A549 (cell line): ENCODE data around the gene TBC1D24. TPM values are rescaled to one million over a fixed set of nuclear protein-coding genes. Genes with fewer than 3 reads are reported as not detected.
A peak's percentile ranks its signal among the peaks of the same experiment; 100 is the strongest.

Source experiments
- ATAC-seq, 2 experiments: fragments of 200-7000 bp in 1 of 2; fragments of >200 bp in 1 of 2; cut with Nextera tagmentation in 1 of 2; cut with Tn5 transposase in 1 of 2; 3 replicates each; pipeline versions ENCODE4 v1.8.0 to v1.9.1; 2018 to 2020; ENCODE audit warnings: mild to moderate bottlenecking in 1 of 2, moderate library complexity in 1 of 2
- CTCF ChIA-PET: fragments of 300-600 bp; sonication (Branson Sonifier 250); formaldehyde crosslinking; extraction: SDS; loops from one replicate; lab custom pipeline; 2021; ENCODE audit warnings: antibody characterized with exemption, inconsistent platforms; lab: Yijun Ruan, JAX
- POLR2A ChIA-PET: fragments of 350-600 bp; formaldehyde crosslinking; extraction: SDS; loops from one replicate; lab custom pipeline; 2021; ENCODE audit warnings: antibody characterized with exemption, inconsistent platforms; lab: Yijun Ruan, JAX
- DNase-seq, 2 experiments: peaks; one replicate each; pipeline versions ENCODE4 v3.0.0 to v3.0.0-alpha.2; 2011 to 2016; ENCODE audit warnings: low read depth in 1 of 2, low spot score in 1 of 2
- FAIRE-seq: peaks from 2 replicates; lab custom pipeline; 2011; peaks lifted over from hg19 to GRCh38; lab: Jason Lieb, UNC
- H3K27ac ChIP-seq, 2 experiments: fragments of >200 bp; sonication (Bioruptor Twin); formaldehyde crosslinking; 3 replicates each; pipeline ENCODE4 v1.5.1; 2016 to 2017
- H3K4me1 ChIP-seq: fragments of >200 bp; sonication (Bioruptor Twin); formaldehyde crosslinking; 3 replicates; pipeline ENCODE4 v1.6.1; 2016
- H3K4me2 ChIP-seq: fragments of >200 bp; sonication (Bioruptor Twin); formaldehyde crosslinking; 3 replicates; pipeline ENCODE4 v1.6.1; 2016
- H3K4me3 ChIP-seq: fragments of >200 bp; sonication (Bioruptor Twin); formaldehyde crosslinking; 3 replicates; pipeline ENCODE4 v1.5.1; 2016
- H3K9me3 ChIP-seq: fragments of >200 bp; sonication (Bioruptor Twin); formaldehyde crosslinking; 3 replicates; pipeline ENCODE4 v1.6.1; 2016
- BHLHE40 ChIP-seq: IDR thresholded peaks from 2 replicates; pipeline ENCODE4 v1.6.1; 2012; ENCODE audit warnings: low read depth, low read length, inconsistent platforms
- CBX2 ChIP-seq: fragments of 200-600 bp; sonication (generic); IDR thresholded peaks from 2 replicates; pipeline ENCODE4 v1.6.1; 2016; ENCODE audit warnings: low read depth, mild to moderate bottlenecking, borderline replicate concordance
- CTCF ChIP-seq: fragments of >200 bp; sonication (Bioruptor Twin); formaldehyde crosslinking; IDR thresholded peaks from 3 replicates; pipeline ENCODE4 v1.5.1; 2016
- E2F6 ChIP-seq: IDR thresholded peaks from 2 replicates; pipeline ENCODE4 v1.6.1; 2012; ENCODE audit warnings: low read depth, borderline replicate concordance
- FOSB ChIP-seq: fragments of 250-450 bp; sonication (Bioruptor Pico); IDR thresholded peaks from 2 replicates; pipeline ENCODE4 v1.5.0; 2020; ENCODE audit warnings: mild to moderate bottlenecking, moderate library complexity
- HOXA7 ChIP-seq: fragments of 250-450 bp; sonication (Bioruptor Pico); IDR thresholded peaks from 2 replicates; pipeline ENCODE4 v1.5.0; 2020; ENCODE audit warnings: mild to moderate bottlenecking, moderate library complexity
- HOXB13 ChIP-seq: fragments of 250-450 bp; sonication (Bioruptor Pico); IDR thresholded peaks from 2 replicates; pipeline ENCODE4 v1.5.0; 2020; ENCODE audit warnings: low read depth, mild to moderate bottlenecking, moderate library complexity
- HOXB5 ChIP-seq: fragments of 250-450 bp; sonication (Bioruptor Pico); IDR thresholded peaks from 2 replicates; pipeline ENCODE4 v1.5.0; 2020; ENCODE audit warnings: mild to moderate bottlenecking, moderate library complexity
- JUNB ChIP-seq: fragments of >200 bp; sonication (Bioruptor Twin); formaldehyde crosslinking; IDR thresholded peaks from 2 replicates; pipeline ENCODE4 v1.6.1; 2016
- KDM1A ChIP-seq: fragments of 200-600 bp; sonication (generic); IDR thresholded peaks from 2 replicates; pipeline ENCODE4 v1.6.1; 2016; ENCODE audit warnings: low read depth, mild to moderate bottlenecking
- KDM5A ChIP-seq: fragments of 200-600 bp; sonication (generic); IDR thresholded peaks from 2 replicates; pipeline ENCODE4 v1.6.1; 2016; ENCODE audit warnings: antibody characterized with exemption, mild to moderate bottlenecking
- MYC ChIP-seq: IDR thresholded peaks from 2 replicates; pipeline ENCODE4 v1.6.1; 2012; ENCODE audit warnings: mild to moderate bottlenecking, inconsistent platforms, low read length, improper control_type of control experiment, borderline replicate concordance
- RAD21 ChIP-seq, 2 experiments: fragments of >200 bp in 1 of 2; sonication (Bioruptor Twin) in 1 of 2; formaldehyde crosslinking in 1 of 2; IDR thresholded peaks in 1 of 2; conservative IDR thresholded peaks in 1 of 2; 2 replicates in 1 of 2; 3 replicates in 1 of 2; pipeline ENCODE4 v1.6.1; 2012 to 2018; ENCODE audit warnings: inconsistent platforms in 1 of 2
- RCOR1 ChIP-seq: fragments of 150-350 bp; IDR thresholded peaks from 2 replicates; pipeline ENCODE4 v1.6.1; 2014; ENCODE audit warnings: antibody characterized with exemption, low read length, low read depth
- RFX5 ChIP-seq: fragments of 450-650 bp; IDR thresholded peaks from 2 replicates; pipeline ENCODE4 v1.7.1; 2014; ENCODE audit warnings: antibody characterized with exemption, mild to moderate bottlenecking, moderate library complexity
- TP53 ChIP-seq: fragments of 250-450 bp; sonication (Bioruptor Pico); IDR thresholded peaks from 2 replicates; pipeline ENCODE4 v1.5.0; 2021; ENCODE audit warnings: mild to moderate bottlenecking, moderate library complexity
- ZFP36 ChIP-seq: fragments of 450-650 bp; IDR thresholded peaks from 2 replicates; pipeline ENCODE4 v1.6.1; 2014; ENCODE audit warnings: borderline replicate concordance; ENCODE audit not compliant: partially characterized antibody
- WGBS: methylation state at CpG from one replicate; pipeline ENCODE4 v1.1.6; 2017; ENCODE audit errors: missing lambda C conversion rate; 5-methylcytosine and 5-hydroxymethylcytosine counted together
- polyA plus RNA-seq, 4 experiments: library from polyadenylated mRNA; depleted of rRNA in 3 of 4; stranded (reverse); fragments of >200 nt; fragmentation: RNase III in 1 of 4; extraction: RNeasy Plus Mini Kit Qiagen cat#74134 plus additional on column Dnase treatment in 1 of 4; gene quantifications; 2 replicates in 3 of 4; 3 replicates in 1 of 4; pipeline ENCODE4 v1.2.3, GENCODE V29; 2011 to 2017
- TF ChIP-seq, protein P1 (sequence below): fragments of 450-650 bp; IDR thresholded peaks from 2 replicates; pipeline ENCODE4 v1.6.1; 2014; ENCODE audit warnings: antibody characterized with exemption
- TF ChIP-seq, protein P2 (sequence below): IDR thresholded peaks from 2 replicates; pipeline ENCODE4 v1.6.1; 2012
- TF ChIP-seq, protein P3 (sequence below): fragments of 200-600 bp; sonication (generic); IDR thresholded peaks from 2 replicates; pipeline ENCODE4 v1.6.1; 2016; ENCODE audit warnings: antibody characterized with exemption, mild to moderate bottlenecking, moderate library complexity

Gene TBC1D24
- polyA plus RNA-seq, 2 of the 4 experiments (the other 2 are of a cell fraction), result 4.2 to 7.3 TPM

- TF ChIP-seq, protein P1, sequence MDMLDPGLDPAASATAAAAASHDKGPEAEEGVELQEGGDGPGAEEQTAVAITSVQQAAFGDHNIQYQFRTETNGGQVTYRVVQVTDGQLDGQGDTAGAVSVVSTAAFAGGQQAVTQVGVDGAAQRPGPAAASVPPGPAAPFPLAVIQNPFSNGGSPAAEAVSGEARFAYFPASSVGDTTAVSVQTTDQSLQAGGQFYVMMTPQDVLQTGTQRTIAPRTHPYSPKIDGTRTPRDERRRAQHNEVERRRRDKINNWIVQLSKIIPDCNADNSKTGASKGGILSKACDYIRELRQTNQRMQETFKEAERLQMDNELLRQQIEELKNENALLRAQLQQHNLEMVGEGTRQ, result peak; percentile 78
- TF ChIP-seq BHLHE40 (peak; percentile 66), HOXB5 (CRISPR knock-in tag) (no peak), CBX2 (no peak), HOXB13 (CRISPR knock-in tag) (no peak), KDM1A (no peak), HOXA7 (CRISPR knock-in tag) (no peak), RCOR1 (no peak), RFX5 (0 out of 2 replicates have a peak, but pooled peaks have one; percentile 27), E2F6 (peak; percentile 68)
Measured at GRCh38 chr16:2513405-2514332, 38.7 kb downstream of the TBC1D24 start, which contains the start of gene ATP6V0C (continued).

DNA sequence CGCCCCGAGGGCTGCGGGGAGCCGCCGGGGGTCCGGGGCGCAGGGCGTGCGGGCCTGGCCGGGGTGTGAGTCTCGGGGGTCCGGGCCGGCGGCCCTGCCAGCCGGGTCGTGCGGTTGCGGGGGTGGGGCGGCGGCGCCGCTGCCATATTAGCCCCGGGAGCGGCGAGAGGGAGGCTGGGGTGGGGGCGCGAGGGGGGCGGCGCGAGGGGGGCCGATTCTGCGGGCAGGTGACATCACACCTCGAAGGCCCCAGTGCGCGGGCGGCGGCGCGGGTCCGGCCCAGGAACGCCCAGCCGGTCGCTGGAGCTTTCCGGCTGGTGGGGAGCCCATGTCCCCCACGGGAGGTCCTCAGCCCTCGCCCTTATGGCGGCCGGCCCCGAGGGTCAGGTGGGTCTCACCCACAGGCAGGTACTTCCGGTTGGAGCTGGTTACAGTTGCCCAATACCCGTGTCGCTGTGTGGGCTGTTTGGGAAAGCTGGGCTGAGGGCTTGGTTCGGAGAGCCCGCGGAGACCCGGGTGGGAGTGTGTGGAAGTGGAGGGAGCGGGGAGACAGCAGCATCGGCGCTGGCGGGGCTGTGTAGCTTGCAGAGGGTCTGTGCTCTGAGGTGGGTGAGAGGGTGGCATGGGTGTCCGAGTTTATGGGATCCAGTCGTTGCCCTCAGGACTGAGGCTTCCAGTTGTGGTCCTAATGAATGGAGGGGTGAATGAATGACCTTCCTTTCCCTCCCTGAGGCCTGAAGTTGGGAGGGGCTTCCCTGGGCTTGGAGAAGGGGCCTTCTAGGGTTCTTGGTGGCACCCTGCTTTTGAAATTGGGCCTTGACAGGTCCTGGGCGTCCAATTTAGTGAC lies 39.6 kb downstream of the TBC1D24 start:
- H3K9me3 ChIP-seq, result no peaks in the 10 kb centered on the region
- no peak for FAIRE-seq
- H3K4me1 ChIP-seq, result peaks cover 35% of the 10 kb centered on the region
- POLR2A ChIA-PET, result no interaction called here
- TF ChIP-seq E2F6 (no peak), TP53 (0 out of 2 replicates have a peak, but pooled peaks have one; percentile 16), RAD21 (conservative IDR thresholded peaks at IDR 0.05 in 1 of 2, IDR thresholded peaks at IDR 0.05 in 1 of 2) (no peak), CTCF (no peak)
- TF ChIP-seq, all 56 proteins: peak for 1
- CTCF ChIA-PET, result interaction anchor here (0.7 to 8.0 kb wide), 4 partner anchors 13 to 158 kb away, joined by 3 to 91 read pairs (median 6); partner anchors contain the start of gene CEMP1
- H3K27ac ChIP-seq, result peak overlapping the region; percentile 98 to 99
- 12% methylated on average over 14 of the region's 63 CpGs for WGBS
- DNase-seq, result no peak
- peak overlapping the region; percentile 99 for H3K4me2 ChIP-seq
- no peak for ATAC-seq
- peak overlapping the region; percentile 84 for H3K4me3 ChIP-seq

- Histone ChIP-seq H3K27ac (peak overlapping the region; percentile 98 to 99; a peak in 4 of 6 replicates), H3K9me3 (no peaks in the 10 kb centered on the region), H3K4me2 (peak overlapping the region; percentile 99), H3K4me3 (peak overlapping the region; percentile 84), H3K4me1 (peaks cover 39% of the 10 kb centered on the region)
- DNase-seq (no peak), FAIRE-seq (no peak), ATAC-seq (no peak)
- ChIA-PET CTCF (interaction anchor here (0.5 to 8.0 kb wide), 7 partner anchors 14 to 527 kb away, joined by 3 to 91 read pairs (median 4); partner anchors contain the start of genes ABCA3, CCNF and CEMP1), POLR2A (interaction anchor here (0.6 kb wide), 1 partner anchor 225 kb away, joined by 3 read pairs; no protein-coding TSS in a partner anchor)
- WGBS, result 85% methylated on average over 13 of the region's 14 CpGs
- no peak for TF ChIP-seq KDM5A
- TF ChIP-seq JUNB, result no peak
- TF ChIP-seq TP53, result no peak
- no peak for TF ChIP-seq RFX5
- TF ChIP-seq, protein P2, sequence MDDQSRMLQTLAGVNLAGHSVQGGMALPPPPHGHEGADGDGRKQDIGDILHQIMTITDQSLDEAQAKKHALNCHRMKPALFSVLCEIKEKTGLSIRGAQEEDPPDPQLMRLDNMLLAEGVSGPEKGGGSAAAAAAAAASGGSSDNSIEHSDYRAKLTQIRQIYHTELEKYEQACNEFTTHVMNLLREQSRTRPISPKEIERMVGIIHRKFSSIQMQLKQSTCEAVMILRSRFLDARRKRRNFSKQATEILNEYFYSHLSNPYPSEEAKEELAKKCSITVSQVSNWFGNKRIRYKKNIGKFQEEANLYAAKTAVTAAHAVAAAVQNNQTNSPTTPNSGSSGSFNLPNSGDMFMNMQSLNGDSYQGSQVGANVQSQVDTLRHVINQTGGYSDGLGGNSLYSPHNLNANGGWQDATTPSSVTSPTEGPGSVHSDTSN, result no peak
- TF ChIP-seq ZFP36, result no peak
- no peak for TF ChIP-seq FOSB (CRISPR knock-in tag)
- TF ChIP-seq, protein P3, sequence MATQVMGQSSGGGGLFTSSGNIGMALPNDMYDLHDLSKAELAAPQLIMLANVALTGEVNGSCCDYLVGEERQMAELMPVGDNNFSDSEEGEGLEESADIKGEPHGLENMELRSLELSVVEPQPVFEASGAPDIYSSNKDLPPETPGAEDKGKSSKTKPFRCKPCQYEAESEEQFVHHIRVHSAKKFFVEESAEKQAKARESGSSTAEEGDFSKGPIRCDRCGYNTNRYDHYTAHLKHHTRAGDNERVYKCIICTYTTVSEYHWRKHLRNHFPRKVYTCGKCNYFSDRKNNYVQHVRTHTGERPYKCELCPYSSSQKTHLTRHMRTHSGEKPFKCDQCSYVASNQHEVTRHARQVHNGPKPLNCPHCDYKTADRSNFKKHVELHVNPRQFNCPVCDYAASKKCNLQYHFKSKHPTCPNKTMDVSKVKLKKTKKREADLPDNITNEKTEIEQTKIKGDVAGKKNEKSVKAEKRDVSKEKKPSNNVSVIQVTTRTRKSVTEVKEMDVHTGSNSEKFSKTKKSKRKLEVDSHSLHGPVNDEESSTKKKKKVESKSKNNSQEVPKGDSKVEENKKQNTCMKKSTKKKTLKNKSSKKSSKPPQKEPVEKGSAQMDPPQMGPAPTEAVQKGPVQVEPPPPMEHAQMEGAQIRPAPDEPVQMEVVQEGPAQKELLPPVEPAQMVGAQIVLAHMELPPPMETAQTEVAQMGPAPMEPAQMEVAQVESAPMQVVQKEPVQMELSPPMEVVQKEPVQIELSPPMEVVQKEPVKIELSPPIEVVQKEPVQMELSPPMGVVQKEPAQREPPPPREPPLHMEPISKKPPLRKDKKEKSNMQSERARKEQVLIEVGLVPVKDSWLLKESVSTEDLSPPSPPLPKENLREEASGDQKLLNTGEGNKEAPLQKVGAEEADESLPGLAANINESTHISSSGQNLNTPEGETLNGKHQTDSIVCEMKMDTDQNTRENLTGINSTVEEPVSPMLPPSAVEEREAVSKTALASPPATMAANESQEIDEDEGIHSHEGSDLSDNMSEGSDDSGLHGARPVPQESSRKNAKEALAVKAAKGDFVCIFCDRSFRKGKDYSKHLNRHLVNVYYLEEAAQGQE, result no peak
- no peak for TF ChIP-seq MYC
Measured at GRCh38 chr16:2515180-2515851, 40.4 kb downstream of the TBC1D24 start.
